COR-L47 (cell line): ENCODE results near the gene AADACL4.
"Not testable (repeated sequence)": the region's sequence is repeated elsewhere in the genome, so short reads cannot be mapped to it uniquely, and the experiment has no call there.

Source experiments
- DNase-seq: peaks from one replicate; lab custom pipeline; 2025; lab: John Stamatoyannopoulos, UW

The AADACL4 gene

GRCh38 chr1:12629985-12630760, 13.7 kb upstream of the AADACL4 start:
- no peak for DNase-seq

GRCh38 chr1:12630946-12631530, 12.8 kb upstream of the AADACL4 start:
- no peak for DNase-seq

GRCh38 chr1:12631571-12631970, 12.3 kb upstream of the AADACL4 start:
- no peak for DNase-seq

DNA sequence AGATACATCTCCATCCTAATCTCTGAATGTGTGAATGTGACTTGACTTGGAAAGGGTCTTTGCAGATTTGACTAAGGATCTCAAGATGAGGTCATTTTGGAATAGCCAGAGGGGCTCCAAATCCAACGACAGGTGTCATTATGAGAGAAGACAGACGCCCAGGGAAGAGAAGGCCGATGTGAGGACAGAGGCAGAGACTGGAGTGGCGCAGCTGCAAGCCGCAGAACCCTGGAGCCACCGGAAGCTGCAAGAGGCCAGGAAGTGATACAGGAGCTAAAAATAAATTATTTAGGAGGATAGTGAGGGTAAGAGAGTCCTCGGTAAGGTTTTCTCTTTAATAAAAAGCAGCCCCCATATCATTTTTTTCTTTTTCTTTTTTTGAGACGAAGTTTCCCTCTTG, 9.7 kb upstream of the AADACL4 start:
- DNase-seq, result no peak

DNA sequence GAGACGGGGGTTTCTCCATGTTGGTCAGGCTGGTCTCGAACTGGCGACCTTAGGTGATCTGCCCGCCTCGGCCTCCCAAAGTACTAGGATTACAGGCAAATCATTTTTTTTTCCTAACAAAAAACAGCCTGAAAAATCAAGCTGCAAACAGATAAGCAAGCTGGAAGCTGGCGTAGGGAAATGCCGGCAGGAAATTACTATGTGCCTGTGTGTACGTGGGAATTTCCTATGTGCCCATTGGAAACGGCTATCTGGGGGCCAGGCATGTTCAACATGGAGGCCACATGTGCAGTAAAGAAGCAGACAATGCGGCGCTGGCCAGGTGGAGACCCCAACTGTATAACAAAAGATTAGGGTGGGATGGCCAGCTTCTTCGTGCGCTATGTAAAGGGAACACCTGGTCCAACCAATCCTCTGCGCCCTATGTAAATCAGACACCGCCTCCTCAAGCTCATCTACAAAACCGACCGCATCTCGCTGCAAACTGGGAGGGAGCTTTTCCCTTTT, 9.1 kb upstream of the AADACL4 start:
- no peak for DNase-seq

- DNase-seq, result no peak
Observed at GRCh38 chr1:12636098-12636950, 7.6 kb upstream of the AADACL4 start.

DNA sequence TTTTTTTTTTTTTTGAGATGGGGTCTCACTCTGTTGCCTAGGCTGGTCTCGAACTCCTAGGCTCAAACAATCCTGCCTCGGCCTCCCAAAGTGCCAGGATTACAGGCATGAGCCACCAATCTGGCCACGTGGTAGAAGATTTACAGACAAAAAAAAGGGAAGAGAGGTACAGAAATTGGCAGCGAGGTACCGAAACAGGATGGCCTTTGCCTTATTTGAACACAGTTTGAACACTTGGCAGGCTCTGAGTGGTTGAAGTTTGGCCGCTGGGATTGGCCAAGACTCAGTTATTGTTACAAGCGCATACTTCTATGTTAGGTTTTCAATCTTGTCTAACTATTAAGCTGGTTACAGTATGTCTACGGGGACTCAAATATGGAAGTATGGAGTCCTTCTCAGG, 6.2 kb upstream of the AADACL4 start:
- DNase-seq, result no peak

DNA sequence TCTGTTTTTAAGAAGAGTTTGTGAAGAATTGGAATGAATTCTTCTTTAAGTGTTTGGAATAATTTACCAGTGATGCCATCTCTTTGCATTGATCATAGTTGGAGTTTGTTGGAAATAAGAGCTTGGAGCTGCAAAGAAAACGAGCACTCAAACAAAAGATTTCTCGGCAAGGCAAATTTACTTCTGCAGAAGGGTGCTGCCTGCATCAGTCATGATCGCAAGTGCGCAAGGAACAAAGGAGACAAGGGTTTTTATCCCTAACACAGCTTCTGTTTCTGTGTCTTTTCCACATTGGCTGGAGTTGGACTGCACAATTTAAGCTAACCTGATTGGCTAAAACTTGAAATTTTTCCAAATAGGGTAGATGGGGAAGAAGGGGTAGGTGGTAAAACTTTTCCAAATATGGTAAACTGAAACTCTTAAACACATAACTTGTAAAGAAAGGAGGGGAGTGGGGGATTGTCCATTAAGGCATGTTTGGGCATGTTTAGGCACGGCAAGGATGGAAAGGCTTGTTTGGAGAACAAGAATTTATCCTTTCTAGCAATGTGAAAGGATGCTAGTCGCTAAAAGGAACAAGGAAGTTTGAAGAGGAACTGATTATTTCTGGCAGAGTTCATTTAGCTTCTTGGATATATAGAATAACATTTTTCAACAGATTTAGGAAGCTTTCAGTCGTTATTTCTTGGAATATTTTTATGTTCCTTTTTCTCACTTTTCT, 3.5 kb upstream of the AADACL4 start:
- no peak for DNase-seq

DNA sequence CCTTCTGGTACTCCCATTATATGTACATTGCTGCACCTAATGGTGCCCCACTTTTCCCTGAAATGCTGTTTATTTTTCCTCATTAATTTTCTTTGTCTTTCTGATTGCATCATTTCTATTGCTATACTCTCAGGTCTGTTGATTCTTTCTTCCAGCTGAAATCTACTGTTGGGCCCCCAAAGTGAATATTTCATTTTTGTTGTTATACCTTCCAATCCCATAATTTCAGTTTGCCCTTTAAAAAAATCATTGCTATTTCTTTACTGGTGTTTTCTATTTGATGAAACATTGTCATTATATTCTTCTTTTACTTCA, 3.0 kb upstream of the AADACL4 start:
- no peak for DNase-seq

DNA sequence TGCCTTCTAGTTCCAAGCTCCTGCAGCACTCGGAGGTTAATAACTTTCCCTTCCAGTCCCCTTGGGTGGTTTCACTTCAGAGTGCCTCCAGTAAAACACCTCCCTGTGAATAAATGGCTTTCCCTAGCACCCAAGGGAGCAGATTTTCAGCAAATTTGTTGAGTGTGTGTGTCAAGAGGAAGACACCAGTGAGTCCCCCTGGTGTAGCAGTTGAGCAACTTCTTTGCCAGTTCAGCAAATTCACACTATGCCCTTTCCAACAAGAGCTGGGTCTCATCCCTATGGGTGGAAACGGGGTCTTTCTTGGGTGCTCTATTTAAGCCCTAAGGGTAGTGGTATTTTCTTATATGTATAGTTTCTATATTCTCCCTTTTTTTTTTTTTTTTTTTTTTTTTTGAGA, 806 bp upstream of the AADACL4 start:
- no peak for DNase-seq

DNA sequence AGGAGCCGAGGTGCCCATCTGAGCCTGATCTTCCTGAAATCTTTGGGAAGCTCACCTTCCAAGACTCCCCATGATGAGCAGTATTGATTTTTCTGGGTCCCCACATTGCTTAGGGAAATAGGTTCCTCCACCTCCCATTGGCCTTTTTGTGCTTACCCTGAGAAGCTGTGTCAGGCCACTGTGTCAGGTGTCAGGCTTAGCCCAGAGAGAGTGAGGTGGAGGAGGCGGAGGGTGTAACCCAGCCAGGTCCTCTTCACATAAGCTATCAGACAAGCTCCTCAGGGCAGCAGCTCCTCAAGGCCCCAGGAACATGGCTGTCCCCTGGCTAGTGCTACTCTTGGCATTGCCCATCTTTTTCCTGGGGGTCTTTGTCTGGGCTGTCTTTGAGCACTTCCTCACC, 352 bp downstream of the AADACL4 start:
- DNase-seq, result no peak

DNA sequence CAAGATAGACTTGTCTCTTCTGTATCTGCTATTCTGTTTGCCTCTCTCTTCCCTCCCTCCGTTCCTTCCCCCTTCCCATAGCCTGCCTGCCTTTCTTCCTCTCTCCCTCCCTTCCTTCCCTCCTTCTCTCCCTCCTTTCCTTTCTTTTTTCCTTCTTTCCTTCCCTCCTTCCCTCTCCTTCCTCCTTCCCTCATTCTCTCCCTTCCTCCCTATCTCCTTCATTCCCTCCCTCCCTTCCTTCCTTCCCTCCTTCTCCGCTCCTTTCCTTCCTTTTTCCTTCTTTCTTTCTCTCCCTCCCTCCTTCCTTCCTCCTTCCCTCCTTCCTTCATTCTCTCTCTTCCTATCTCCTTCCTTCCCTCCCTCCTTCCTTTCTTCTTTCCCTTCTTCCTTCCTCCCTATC, 944 bp downstream of the AADACL4 start:
- no peak for DNase-seq

DNA sequence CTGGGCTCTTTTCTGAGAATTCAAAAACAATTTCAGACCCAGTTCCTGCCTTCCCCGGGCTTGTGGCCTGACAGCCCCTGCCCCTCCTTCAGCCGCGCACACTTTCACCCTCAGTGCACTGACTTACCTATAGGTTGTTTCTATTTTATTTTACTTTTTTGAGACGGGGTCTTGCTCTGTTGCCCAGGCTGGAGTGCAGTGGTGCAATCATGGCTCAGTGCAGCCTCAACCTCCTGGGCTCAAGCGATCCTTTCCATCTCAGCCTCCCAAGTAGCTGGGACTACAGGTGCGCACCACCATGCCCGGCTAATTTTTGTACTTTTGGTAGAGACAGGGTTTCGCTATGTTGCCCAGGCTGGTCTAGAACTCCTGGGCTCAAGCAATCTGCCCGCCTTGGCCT, 1.5 kb downstream of the AADACL4 start:
- DNase-seq, result not testable (repeated sequence)

DNA sequence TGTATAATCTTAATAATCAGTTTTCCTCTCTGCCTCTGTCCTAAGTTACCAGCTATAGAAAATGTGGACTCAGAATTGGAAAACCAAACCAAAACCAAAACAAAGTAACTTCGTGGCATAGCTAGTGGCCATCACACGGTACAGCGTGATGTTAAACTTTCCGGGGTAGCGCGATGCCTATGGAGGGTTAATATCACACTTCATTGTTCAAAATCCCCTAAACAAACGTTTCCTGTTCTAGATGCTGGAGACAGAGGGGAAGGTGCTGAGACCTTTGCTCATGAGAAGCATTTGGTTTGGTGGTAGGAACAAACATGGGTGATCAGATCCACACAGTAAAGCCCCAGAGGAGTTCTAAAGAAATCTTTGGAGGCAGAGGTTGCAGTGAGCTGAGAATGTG, 4.9 kb downstream of the AADACL4 start:
- no peak for DNase-seq

DNA sequence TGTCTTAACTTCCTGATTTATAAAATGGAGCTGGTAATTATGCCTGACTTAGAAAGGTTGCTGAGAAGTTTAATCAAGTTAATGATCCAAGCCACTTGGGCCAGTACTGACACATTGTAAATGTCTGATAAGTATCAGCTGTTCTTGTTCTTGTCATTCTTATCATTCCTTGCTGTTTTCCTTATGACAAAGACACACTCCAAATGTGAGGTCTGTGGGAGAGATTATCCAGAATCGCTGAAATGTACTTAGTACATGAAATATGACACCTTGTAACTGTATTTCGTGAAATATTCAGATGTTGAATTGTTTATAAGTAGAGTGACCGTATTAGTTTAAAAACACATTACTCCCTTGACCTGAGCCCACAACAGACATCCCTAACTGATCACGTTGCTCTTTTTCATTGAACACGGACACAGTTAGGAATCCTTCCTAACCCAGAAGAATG, 6.1 kb downstream of the AADACL4 start:
- DNase-seq, result no peak

DNA sequence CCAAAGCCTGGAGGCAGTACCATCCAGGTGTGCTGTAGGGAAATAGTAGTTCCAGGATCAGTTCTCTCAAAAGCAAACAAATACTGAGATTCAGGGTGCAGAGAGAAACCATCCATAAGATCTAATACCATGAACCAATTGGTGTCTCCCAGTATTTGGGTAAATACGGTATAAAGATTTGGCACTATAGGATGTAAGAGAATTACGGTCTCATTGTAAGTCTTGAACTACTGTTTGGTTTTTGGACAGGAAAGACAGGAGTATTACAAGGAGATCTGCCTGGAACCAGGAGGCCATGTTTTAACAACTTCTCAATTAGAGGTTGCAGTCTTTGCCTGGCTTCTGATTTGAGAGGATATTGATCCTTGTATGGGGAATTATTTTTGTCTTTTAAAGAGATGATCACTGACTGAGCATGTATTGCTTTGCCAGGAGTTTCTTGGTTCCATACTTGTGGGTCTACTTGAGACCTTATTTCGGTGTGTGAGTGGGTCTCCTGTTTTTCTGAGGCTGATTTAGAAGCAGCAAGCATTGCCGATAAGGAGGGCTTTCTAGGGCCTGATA, 10.2 kb downstream of the AADACL4 start:
- DNase-seq, result no peak

- no peak for DNase-seq
Observed at GRCh38 chr1:12654657-12655056, 10.8 kb downstream of the AADACL4 start.

- no peak for DNase-seq
Observed at GRCh38 chr1:12656575-12656974, 12.7 kb downstream of the AADACL4 start.

GRCh38 chr1:12657060-12657884, 13.4 kb downstream of the AADACL4 start:
- no peak for DNase-seq

DNA sequence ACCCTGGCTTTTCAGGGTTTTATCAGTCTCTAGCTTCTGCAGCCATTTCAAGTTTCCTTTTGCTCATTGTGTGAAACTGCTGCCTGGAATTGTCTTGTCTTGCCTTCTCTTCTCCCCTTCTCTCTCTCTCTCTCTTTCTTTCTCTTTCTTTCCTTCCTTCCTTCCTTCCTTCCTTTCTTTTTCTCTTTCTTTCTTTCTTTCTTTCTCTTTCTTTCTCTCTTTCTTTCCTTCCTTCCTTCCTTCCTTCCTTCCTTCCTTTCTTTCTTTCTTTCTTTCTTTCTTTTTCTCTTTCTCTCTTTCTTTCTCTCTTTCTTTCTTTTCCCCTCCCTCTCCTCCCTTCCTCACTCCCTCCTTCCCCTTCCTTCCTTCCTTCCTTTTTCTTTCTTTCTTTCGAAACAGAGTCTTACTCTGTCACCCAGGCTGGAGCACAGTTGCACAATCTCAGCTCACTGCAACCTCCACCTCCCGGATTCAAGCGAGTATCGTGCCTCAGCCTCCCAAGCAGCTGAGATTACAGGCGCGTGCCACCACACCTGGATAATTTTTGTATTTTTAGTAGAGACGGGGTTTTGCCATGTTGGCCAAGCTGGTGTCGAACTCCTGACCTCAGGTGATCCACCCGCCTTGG, 14.1 kb downstream of the AADACL4 start:
- DNase-seq, result not testable (repeated sequence)
